Type B pancreatic cell (in vitro differentiated cells): Measurements from ENCODE around the gene RASSF5. TPM values are rescaled to one million over a fixed set of nuclear protein-coding genes. Genes with fewer than 3 reads are reported as not detected.

Source experiments
- DNase-seq: peaks from one replicate; pipeline ENCODE4 v3.0.0; 2021; ENCODE audit warnings: mixed read lengths; ENCODE audit not compliant: unreplicated experiment; ENCODE audit errors: extremely low spot score
- H3K27ac Mint-ChIP-seq: 2 replicates; pipeline ENCODE4 v1.8.0; 2021; ENCODE audit warnings: mild to moderate bottlenecking, mixed read lengths
- H3K27me3 Mint-ChIP-seq: 2 replicates; pipeline ENCODE4 v1.8.0; 2021; ENCODE audit warnings: mixed read lengths
- H3K36me3 Mint-ChIP-seq: 2 replicates; pipeline ENCODE4 v1.8.0; 2021; ENCODE audit warnings: mixed read lengths
- H3K4me1 Mint-ChIP-seq: one replicate; pipeline ENCODE4 v1.8.0; 2021; ENCODE audit warnings: mixed read lengths; ENCODE audit not compliant: unreplicated experiment
- H3K4me3 Mint-ChIP-seq: 2 replicates; pipeline ENCODE4 v1.8.0; 2021; ENCODE audit warnings: mild to moderate bottlenecking, mixed read lengths
- H3K9me3 Mint-ChIP-seq: 2 replicates; pipeline ENCODE4 v1.8.0; 2021; ENCODE audit warnings: mixed read lengths
- CTCF ChIP-seq: fragments of 200-600 bp; sonication (generic); conservative IDR thresholded peaks from 2 replicates; pipeline ENCODE4 v1.5.0; 2021; ENCODE audit warnings: antibody characterized with exemption, mild to moderate bottlenecking
- microRNA-seq: library from miRNA; unstranded; fragments of <30 nt; microRNA quantifications from one replicate; pipeline ENCODE4, GENCODE V29; 2020
- total RNA-seq: library from RNA; stranded (reverse); gene quantifications from 2 replicates; pipeline ENCODE4 v1.2.1, GENCODE V29; 2021; ENCODE audit warnings: low replicate concordance

Gene RASSF5
- total RNA-seq, 1 donor from 2014 or later = 3.8 TPM

- peak within 1 kb of the TSS; percentile 85 for H3K27ac Mint-ChIP-seq
- peak within 1 kb of the TSS; percentile 88 for H3K4me3 Mint-ChIP-seq
Observed at GRCh38 chr1:206635080-206635977, 128.0 kb downstream of the RASSF5 start, which contains the start of gene DYRK3. DYRK3 (plus strand) TSS chr1:206635536; CDS start chr1:206635704, 168 bp downstream.

GRCh38 chr1:206635978-206636345, 128.6 kb downstream of the RASSF5 start:
- Mint-ChIP-seq H3K27ac (no peak overlapping the region), H3K36me3 (no peaks in the 10 kb centered on the region), H3K27me3 (peaks cover 39% of the 10 kb centered on the region), H3K4me1 (peaks cover 26% of the 10 kb centered on the region), H3K9me3 (no peaks in the 10 kb centered on the region), H3K4me3 (peak overlapping the region; percentile 88)
- no peak for TF ChIP-seq CTCF
- no peak for DNase-seq

More at GRCh38 chr1:206635080-206635977, 128.0 kb downstream of the RASSF5 start, which contains the start of gene DYRK3:
- DNase-seq = peak; percentile 95
- Mint-ChIP-seq H3K36me3 (no peaks in the 10 kb centered on the region), H3K4me1 (peaks cover 28% of the 10 kb centered on the region), H3K27me3 (peaks cover 39% of the 10 kb centered on the region), H3K9me3 (no peaks in the 10 kb centered on the region)
- TF ChIP-seq CTCF = no peak

GRCh38 chr1:206636671-206637070, 129.3 kb downstream of the RASSF5 start:
- Mint-ChIP-seq H3K4me3 (peak overlapping the region; percentile 19), H3K27ac (no peak overlapping the region), H3K4me1 (peaks cover 22% of the 10 kb centered on the region), H3K36me3 (no peaks in the 10 kb centered on the region), H3K27me3 (peaks cover 39% of the 10 kb centered on the region), H3K9me3 (no peaks in the 10 kb centered on the region)
- TF ChIP-seq CTCF = no peak
- DNase-seq = no peak

- H3K9me3 Mint-ChIP-seq = no peaks in the 10 kb centered on the region
- H3K27ac Mint-ChIP-seq = no peak overlapping the region
- TF ChIP-seq CTCF = no peak
- DNase-seq = no peak
- peaks cover 35% of the 10 kb centered on the region for H3K27me3 Mint-ChIP-seq
- H3K36me3 Mint-ChIP-seq = no peaks in the 10 kb centered on the region
- peaks cover 18% of the 10 kb centered on the region for H3K4me1 Mint-ChIP-seq
- peak overlapping the region; percentile 21 for H3K4me3 Mint-ChIP-seq
Observed at GRCh38 chr1:206637605-206638004, 130.3 kb downstream of the RASSF5 start.

Small RNA genes within 50 kb of the gene (microRNA-seq; reads per million reads assigned to microRNA genes)
- not detected for gene MIR6769B

Other genes starting within 250 kb of the RASSF5 start
- 10.7 and 13.4 TPM in 2 replicates for gene IKBKE, start 37.1 kb upstream of the RASSF5 start, total RNA-seq
- gene EIF2D, start 104.9 kb downstream of the RASSF5 start, total RNA-seq = 38.2 and 45.7 TPM in 2 replicates
- 1.0 and 7.2 TPM in 2 replicates for gene DYRK3, start 128.0 kb downstream of the RASSF5 start, total RNA-seq
- 62.3 and 63.1 TPM in 2 replicates for gene MAPKAPK2, start 177.4 kb downstream of the RASSF5 start, total RNA-seq